CD4-positive, alpha-beta T cell treated with Interleukin-10 for 1 hour (primary cell): ENCODE data around the gene ZNF800.

Experiments
- DNase-seq: peaks from one replicate; pipeline ENCODE4 v3.0.0-alpha.2; 2020

The ZNF800 gene

DNA sequence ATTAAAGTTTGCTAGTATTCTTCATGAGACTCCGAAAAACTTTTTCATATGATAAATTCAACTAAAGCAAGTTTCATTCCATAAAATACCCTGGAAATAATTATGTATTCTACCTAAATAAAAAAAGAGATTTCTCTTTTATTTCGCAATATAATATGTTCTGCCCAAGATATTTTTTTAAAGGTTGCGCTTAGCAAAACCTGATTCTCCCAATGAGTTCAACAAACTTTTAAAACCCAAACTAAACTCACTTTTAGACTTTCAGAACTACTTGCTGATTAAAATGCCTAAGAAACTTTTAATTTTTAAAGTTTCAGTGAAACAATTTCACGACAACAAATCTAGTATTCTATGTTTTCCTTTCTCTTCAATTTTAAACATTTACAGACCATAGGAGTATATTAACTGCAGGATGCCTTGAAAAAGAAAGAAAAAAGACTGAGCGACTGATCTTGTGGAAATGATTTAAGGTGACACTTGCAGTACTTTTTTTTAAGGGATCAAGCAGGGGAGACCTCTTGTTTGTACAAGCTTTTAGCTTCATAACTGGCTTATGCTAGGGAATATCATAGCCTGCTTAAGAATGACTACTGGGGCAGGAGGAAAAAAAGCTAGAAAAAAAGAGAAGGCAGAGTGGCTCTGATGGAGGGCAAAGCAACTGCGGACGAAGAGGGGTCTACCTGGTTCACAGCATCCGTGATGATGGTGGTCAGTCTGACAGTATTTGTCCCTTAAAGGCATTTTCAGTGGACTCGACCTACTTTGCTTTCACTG is 1.5 kb downstream of the ZNF800 start:
- DNase-seq = no peak

DNA sequence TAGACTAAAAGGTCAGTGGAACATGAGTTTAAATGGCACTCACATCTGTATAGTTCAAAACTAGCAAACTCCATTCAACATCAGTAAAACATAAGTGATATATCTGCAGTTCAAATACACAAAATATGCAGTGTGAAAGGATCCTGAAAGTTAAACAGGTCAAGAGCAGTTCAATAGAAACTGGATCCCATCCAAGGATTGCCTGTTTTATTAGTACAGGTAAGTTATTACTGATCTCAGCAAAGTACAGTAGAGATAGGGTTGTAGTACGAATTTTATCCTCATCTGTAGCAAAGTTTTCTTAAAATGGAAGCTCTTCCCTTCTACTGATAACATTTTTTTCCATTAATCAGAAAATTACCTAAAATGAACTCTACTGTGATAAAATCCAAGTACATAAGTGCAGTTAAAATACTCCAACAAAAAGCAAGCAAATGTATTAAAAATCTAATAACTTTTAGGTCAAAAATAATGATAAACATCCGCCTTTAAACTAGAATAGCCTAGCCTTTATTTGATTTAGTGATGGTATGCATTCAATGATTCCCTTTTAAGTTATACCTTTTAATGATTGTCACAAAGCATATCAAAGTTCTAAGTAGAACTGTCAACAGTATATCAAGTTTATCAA is 2.2 kb downstream of the ZNF800 start:
- no peak for DNase-seq

DNA sequence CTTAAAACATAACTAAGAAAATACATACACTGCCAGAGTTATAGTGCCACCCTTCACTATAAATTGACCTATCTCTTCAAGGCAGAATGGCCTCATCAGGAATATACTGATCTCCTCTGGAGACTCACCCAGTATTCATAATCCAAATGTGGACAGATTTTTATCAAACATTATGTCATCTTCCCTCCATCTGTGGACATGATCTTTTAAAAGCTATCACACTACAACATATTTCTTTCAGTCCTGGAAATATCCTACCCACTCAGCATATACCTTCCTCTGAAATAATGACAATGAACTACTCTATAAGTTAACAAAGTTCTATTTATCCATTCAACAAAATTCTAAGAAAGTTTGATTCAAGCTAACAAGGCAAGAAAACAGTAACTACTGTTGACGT is 3.2 kb downstream of the ZNF800 start:
- no peak for DNase-seq

DNA sequence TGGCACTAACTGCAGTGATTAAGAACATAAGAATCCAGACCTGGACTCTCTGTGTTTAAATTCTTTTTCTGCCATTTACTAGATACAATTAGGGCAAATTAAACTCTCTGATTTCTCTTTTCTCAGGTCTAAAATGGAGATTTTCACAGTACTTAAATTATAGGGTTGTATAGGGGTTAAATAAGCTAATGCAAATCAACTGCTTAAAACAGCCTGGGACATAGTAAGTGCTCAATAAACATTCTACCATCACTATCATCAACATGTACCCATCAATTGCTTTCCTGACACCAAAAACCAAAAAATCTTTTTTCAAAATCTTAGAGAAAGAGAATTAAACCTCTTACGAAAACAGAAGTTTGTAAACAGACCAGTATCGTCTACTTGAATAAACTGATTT is 4.5 kb downstream of the ZNF800 start:
- no peak for DNase-seq

DNA sequence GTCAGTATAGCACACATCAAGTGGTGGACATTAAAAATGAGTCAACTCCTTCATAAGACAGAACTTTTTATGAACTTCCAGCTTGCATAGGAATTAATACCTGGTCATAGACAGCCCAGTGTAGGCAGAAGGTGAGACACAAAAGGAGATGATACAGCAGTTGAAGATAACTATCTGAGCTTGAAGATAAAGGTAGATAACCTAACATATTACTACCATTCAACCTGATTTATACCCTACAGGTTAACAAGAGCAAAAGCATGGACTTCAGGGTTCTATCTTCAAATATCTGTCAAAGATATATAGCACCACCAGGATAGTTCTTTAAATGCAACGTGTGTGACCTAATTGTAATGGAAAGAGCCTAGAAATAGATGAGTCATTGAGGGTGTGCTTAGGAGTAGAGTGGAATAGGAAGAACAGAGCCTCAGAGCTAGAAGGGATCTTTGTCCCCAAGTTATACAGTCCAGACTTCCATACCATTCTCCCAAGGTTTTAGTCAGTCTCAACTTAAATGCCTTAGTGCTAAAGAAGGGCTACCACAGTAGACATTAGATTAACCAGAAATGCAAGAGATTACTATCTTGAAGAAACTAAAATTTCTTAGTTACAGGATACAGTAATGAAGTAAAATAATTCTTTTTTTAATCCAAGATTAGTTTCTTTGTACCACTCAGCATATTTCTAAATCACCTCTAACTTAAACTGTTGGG is 9.2 kb downstream of the ZNF800 start:
- no peak for DNase-seq

DNA sequence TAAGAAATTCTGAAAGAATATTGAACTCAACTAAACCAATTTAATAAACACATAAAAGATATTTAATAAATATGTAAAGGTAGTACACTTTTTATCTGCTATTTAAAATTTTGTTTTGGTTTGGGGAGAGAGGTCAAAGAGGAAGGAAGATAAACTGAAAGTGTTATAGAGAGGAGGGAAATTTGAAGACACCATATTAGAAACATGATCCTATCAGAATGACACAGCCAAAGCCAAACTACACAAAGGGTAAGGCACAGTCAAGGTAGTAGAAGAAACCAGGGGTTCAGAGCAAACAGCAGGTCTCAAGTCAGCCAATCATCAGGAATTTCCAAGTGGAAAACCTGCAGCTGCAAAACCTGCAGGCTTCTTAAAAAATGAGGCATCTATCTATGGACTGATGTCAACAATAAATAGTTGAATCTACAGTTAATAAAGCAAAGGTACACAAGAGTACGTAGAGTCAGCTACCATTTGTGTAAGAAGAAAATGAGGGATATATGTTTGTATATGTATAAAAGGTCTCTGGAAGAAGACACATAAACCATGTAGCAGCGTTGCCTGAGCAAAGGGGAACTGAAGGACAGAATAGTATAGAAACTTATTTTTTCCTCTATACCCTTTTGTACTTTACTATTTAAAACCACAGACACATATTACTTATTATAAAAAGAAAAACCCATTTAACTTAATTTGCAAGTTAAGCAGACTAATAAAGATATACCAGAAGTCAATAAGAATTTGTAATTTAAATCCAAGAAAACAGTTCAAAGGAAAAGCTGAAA is 10.0 kb downstream of the ZNF800 start:
- DNase-seq = no peak

DNA sequence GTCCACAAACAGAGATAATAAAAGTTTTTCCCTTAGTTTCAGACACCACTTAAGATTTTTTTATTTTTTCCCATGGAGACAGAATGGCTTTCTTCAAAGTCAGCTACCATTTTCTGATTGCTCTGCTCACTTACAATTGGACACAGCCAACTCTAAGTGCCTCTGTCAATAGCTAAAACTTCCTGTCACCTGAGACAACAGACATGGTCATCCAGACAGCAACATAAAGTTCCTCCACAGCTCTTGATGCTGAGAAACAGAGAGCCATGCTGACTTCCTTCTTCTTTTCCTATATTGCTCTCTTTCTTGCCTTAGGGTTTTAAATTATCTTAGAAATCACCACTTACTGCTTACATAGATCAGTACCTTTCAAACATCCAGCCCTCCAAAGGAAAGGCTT is 12.0 kb downstream of the ZNF800 start:
- DNase-seq = no peak

DNA sequence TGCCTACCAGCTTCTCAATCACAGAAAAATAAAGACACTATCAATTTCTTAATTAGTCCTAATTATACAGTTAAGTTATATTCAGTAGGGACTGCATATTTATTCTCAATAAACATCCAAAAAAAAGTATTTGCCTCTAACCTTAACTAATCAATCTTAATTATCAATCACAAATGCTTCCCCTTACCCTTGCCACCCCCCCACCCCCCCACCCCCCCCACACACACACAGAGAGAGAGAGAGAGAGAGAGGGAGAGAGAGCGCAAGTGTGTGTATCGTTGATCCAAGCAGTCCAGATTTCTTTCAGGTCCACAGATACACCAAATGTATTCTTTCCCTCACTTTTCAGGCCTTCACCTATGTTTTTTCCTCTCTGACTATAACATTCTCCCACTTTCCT is 12.9 kb downstream of the ZNF800 start:
- DNase-seq = no peak

DNA sequence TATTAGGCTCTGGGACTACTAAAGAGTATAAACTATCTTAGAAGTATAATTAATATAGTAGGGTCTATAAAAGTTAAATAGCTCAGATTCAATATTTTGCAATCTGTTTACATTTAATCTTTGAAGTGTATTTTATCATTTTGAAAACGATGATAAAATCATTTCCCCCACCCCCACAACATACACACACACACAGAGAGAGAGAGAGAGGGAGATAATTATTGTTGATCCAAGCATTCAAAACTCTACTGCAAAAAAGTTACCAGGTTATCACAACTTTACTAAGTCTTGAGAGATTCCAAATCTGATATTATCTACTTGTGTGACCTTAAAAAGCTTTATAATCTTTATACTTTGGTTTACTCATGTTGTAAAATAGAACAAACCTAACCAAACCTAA is 14.0 kb downstream of the ZNF800 start:
- no peak for DNase-seq

DNA sequence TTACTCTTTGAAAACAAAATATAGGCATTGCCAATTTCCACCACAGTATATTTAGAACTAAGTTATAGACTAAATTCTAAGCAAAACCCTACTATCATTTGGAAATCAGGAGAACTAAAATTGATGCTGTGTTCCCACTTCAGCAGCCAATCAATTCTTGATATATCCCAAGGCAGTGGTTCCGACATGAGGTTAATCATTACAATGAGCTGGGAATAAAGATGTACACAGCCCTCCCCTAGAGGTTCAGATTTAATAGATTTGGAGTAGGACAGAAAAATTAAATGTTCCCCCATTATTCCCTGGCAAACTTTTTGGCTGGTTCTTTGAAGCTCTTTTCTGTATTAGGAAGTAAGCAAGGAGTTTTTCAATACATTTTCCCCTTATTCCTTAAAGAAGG is 15.1 kb downstream of the ZNF800 start:
- no peak for DNase-seq

DNA sequence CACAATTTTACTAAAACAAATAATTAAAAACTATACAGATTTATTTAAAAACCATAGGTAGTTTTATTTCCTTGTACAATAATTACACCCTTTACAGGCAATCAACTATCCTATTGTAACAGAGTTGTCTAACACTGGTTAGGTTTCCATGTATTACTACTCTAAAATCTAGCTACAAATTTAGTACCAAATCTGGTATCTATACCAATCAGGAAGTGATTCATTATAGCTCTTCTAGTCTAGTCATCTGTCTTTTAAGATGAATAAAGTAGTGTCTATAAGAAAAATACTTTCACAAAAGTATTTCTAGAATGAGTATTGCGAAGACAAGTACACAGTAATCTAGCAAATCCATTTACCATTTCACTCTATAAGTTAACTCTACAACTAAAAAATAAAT is 16.9 kb downstream of the ZNF800 start:
- DNase-seq = no peak

DNA sequence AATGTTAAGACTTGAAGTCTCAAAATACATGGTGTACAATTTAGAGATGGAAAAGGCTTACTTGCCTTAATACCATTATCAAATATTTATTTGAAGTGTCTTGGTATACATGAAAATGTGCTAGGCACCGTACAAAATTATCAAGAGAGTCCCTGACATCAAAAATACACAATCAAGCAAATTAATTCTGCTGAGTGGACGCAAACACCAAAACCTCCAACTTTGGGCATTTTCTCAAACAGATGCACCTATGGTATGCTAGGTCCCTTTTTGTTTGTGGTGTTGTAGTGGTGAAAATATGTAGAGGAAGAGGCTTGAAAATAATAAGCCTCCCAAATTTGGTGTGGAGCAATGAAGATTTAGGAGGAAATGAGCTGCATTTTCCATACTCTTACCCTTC is 24.8 kb downstream of the ZNF800 start:
- no peak for DNase-seq

DNA sequence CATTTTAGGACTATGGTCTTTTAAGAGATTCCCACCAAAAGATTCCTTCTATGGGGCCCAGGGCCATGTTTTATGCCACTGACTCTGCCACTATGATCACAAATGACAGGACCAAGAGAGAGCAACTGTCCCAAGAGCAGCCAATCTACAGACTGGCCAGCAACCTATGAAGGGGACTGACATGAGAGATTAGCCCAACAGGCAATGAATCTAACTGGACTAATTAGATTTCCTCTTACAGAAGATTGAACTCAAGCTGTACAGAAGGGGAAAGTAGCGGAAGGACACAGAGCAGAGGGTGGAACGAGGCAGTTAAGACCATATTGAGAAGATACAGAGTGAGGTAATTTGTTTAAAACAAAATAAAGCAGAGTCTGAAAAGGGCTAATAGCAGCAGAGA is 25.8 kb downstream of the ZNF800 start:
- no peak for DNase-seq

DNA sequence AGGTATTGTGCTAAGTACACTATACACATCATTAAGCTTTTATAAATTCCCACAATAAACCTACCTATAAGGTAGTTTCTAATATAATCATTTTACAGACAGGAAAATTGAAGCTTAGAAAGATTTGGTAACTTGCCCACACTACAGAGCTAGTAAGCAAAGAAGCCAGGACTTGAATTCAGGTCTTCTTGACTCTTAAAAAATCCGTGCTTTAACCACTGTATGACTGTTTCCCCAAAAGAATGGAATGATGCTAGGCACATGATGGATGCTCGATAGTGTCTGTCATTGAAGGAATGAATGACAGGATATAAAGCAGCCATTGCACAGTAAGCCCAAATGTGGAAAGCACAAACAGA is 26.6 kb downstream of the ZNF800 start:
- DNase-seq = no peak

DNA sequence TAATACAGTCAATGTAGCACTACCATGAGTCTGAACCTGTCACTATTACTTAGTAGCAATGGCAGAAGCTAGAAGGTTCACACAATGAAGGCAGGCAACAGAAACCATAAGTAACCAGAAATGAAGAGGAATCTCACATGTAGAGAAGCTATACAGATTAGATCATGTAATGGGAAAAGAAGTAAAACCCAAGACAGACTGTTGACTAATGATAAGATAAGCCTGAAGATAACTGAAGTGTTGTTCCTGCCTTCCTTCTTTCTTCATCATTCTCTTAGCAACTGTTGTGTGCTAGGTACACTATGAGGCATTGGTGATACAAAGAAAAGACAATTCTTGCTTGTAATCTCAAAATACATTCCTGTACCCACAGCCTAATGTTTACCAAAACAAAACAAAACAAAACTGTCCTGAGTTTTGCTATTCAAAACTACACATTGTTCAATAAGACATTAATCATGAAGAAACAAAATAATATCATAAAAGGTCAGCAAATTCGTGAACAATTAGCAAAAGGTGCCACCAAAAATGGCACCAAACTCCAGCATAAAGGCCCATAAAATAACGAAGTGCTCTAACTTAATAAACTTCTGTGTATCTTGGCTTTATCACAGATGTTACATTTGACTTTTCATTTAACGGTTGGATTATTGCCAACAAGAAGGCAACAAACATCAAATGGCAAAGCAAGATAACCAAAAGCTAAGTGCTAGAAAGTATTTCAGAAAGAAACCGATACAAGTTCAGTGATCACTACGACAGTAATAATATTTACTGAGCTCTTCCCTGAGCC is 27.1 kb downstream of the ZNF800 start:
- no peak for DNase-seq

DNA sequence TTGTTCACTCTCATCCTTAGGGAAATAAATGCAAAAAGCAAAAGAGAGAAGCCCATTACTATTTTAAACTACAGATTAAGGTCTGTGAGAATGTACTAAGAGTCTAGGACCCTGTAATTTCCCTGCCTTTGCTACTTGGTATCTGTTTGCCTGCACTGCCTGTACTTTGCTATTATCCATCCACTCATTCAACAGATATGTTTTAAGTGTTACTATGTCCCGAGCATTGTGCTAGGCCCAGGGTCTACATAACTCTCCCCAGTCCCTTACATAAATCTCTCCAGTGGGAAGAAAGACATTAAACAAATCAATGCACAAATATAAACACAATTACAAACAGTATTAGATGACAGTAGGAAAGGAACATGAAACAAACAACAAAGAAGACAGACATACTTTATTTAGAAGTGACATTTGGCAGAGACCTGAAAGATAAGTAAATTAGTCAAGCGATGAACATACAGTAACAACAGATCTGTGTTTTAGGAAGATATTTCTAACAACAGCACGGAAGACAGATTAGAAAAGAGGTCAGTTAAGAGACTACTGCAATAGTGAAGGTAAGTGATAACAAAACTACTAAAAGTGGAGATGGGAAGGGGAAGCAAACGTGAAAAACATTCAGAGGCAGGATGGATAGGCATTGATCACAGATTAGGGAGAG is 30.0 kb downstream of the ZNF800 start:
- no peak for DNase-seq

DNA sequence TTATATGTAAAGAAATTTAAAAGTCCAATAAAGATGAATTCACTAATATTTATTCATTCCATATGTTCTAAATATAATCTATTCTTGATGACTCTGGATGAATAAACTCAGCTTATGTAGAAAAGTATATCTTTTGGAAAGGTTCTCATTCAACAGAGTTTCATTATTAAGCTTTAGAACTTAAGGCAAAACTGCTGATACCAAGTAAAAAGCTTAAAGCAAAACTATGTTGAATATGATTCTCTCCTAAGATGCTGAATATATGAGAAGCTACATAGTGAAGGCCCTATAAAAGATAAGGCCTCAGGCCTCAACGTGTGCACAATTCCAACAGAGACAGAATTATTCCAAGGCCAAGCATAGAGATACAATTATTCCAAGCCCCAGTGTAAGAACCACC is 30.8 kb downstream of the ZNF800 start:
- no peak for DNase-seq

DNA sequence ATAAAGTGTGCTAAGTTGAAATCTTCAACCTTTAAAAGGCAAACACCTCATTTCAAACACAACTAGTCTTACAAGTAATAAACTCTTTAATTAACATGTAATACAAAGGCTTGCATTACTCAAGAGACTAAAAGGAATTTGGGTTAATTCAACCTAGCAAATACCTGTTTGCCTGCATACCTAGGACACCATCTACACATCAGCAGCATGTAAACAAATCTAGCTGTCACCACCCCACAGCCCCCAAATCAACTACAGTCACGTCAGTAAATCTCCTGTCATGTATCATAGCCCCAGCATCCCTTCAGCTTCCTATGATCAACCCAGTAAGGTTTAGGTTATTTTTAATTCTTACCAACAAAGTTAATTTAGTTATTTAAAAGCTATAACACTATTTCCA is 33.5 kb downstream of the ZNF800 start:
- no peak for DNase-seq

DNA sequence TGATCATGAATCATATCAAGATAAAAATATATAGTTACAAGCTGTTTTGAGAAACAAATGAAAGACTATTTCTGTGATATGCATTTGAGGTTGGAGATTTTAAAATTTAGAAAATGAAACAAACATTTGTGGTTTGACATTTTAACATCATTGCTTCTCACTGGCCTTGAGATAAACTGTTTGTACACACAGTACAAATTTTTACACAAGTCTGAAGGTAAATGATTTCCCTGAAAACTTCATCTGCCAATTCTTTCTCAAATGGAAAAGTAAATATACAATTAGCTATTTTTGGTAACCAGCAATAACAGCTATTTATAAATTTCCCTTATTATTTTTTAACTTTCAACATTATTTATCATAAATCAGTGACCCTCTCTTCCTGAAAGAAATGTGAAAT is 38.6 kb downstream of the ZNF800 start:
- DNase-seq = no peak

DNA sequence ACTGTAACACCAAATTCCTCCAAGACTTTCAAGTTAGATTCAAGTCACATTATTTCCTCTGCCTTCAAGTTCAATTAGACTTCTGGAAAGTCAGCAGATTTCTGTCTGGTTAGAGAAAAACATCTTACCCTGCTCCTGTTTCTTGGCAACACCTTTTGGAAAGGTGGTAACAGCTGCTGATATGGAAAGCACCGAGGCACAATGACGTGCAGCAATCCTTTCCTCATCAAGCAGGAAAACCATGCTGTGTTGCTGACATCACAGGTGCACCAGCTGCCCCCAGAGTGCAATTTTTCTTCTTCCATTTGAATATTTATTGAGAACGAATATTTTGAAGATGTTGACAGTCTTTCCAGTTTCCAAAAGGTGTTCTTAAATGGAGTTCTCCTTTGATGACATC is 41.9 kb downstream of the ZNF800 start:
- DNase-seq = no peak

DNA sequence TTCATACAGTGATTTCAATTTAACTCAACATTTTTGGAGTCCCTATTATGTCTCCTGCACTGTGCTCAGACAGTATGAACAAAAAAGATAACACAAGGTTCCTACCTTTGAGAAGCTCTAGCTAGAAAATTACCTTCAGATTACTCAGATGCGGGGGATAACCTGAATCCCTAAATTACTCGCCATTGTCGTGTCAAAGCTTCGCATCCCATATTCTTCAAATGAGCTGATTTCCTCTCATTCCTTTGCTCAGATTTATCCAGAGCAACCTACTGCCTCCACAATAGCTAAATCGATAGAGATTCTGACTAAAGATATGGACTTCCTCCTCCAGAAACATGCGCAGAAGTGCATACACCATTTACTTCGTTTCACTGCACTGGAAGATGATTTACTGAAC is 42.6 kb downstream of the ZNF800 start:
- DNase-seq = no peak

DNA sequence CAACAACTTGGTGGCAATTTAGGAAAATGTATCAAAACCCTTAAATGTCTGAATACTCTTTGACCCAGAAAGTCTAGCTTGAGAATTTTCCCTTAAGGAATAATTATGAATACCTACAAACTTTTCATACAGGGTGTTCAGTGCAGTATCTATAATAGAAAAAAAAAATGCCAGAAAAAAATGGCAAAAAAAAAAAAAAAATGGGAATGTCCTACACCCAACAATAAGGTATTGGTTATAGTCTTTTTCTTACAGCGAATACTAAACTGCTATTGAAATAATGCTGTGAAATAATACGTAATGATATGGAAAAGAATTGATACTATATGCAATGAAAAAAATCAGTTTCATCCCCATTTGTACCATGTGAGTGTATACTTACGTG is 44.3 kb downstream of the ZNF800 start:
- DNase-seq = no peak
